ENCODE data around the gene PLCH2.

The PLCH2 gene

DNA sequence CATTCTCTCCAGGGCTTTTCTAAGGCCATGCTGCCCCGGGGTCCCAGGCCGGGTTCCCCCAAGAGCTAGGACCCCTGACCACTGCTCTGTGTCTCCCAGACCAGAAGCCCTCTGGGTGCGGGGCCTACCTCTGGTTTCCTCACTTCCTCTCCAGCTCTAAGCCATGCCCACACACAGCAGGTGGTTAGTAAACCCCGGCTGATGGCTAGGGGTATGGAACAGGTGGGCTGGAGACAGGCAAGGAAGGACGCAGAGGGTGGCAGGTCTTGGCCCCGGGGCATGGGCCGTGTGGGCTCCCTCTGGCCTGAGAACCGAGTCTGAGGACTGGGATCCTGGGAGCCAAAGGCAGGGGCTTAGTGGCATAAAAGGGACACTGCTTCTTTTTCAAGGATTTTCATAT lies 15.9 kb upstream of the PLCH2 start:
- no peak for DNase-seq (ENCODE audit: low read depth)

DNA sequence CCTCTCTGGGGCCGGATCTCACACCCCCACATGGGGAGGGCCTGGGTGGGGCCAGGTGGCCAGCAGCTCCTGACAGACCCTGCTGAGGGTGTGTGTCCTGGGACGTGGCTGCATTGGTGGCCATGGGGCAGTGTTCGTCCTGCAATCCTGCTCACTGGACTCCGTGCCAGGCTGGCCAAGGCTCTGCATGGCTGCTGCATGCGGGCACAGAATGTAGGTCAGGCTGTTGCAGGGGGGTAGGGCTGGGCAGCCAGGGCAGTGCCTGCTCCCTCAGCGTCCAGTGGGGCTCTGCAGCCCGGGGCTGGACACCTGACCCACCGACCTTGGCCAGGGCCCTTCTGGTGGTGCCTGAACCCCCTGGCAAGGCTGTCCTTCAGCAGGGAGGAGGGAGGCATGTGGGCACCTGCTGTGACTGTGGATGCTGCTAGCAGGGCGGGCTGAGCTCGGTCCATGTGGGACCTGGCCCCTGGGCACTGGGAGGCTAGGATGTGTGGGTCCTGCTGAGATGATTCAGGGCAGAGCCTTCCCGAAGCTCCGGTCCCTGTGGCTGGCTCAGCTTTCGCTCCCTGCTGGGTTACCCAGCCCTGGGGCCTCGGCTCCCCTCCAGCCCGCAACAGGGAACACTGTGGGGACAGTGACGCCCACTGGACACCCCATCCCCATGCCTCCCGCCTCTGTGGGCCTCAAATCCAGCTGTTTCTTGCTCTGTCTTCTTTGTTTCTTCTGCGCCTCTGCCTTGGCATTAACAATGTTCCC lies 14.9 kb upstream of the PLCH2 start:
- no peak for DNase-seq (ENCODE audit: low read depth)

DNA sequence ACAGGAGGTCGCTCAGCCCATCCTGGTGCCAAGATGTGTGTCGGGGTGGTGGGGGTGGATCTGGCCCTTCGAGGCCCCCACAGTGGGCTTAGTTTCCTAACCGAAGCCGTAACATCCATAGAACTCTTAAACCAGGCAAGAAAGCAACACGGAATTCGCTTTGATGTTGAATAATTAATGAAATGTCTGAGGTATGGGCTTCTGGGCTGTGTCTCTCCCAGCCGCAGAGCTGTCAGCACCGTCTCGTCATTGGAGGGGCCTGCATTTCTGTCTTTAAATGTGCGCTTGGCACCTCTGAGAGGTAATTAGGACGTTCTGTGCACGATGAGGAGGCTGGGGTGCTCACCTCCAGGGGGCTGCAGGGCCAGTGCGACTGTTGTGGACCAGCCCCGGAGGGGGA lies 13.3 kb upstream of the PLCH2 start:
- no peak for DNase-seq (ENCODE audit: low read depth)

DNA sequence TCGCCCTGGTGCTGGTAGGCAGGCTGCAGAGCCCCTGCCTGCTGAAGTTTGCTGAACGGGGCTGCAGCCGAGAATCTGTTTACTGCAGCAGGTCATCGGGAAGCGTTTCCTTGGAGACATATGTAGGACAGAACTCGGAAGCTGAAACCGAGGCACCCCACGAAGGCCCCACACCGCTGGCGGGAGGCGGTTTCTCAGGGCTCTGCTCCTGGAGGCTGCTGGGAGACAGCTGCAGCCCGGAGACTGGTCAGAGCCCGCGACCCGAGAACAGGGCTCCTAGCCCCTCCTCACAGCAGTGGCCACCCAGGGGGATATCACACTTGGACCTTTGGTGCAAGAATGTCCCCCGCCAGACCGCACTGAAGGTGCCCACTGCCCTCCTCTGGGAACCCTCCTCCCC lies 12.7 kb upstream of the PLCH2 start:
- DNase-seq (ENCODE audit: low read depth): no peak

DNA sequence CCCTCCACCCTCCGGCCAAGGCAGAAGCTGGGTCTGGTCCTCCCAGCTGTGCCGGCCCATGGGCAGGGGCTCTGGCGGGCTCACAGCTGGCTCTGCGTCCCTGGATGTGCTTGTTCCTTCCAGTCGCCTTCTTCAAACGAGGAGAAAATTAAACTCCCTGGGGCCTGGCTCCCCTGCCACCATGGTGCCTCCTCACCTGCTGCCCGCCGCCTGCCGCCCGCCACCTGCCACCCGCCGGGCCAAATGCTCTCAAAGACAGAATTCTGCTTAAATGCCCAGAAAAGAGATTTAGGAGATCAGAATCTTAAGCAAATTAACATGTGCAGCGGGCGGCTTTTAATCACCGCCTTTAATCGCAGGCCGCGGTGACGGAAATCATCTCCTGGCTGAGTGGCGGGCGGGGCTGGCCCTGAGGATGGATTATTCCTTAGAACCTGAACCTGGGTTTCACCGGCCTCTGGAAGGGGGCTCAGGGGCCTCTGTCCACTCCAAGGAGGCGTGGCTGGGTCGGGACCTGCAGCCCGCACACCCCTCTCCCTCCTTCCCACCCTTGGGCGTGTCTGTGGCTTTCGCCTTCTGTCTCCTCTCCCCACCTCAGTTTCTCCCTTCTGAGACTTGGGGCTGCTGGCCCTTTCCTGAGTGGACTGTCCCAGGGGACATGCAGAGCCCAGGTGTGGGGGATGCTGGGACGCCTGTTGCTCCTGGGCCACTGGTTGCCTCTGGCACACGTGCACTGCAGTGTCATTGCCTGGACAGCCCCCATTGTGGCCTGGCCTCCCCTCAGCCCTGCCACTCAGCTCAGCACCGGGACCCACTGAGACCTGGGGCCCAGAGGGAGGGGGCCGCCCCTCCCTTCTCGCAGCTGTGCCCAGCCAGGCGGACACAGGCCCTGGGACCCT lies 10.5 kb upstream of the PLCH2 start:
- DNase-seq (ENCODE audit: low read depth): no peak

DNA sequence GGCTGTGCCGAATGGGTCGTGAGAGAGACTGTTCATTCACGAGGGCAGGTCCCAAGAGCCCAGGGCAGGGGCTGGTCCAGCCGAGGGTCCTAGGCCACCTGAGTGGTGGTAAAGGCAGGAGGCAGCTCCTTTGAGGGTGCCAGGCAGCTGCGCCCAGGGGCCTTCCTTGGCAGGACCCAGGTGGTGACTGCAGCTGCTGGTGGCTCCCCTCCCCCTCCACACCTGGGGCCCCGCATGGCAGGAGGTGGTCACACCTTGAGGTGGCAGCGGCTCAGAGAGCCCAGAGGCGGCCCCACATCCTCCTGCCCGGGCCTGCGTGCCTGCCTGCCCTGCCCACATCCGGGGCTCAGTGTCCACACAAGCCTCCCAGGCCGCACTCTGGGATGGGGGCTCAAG lies 9.8 kb upstream of the PLCH2 start:
- DNase-seq (ENCODE audit: low read depth): no peak

DNA sequence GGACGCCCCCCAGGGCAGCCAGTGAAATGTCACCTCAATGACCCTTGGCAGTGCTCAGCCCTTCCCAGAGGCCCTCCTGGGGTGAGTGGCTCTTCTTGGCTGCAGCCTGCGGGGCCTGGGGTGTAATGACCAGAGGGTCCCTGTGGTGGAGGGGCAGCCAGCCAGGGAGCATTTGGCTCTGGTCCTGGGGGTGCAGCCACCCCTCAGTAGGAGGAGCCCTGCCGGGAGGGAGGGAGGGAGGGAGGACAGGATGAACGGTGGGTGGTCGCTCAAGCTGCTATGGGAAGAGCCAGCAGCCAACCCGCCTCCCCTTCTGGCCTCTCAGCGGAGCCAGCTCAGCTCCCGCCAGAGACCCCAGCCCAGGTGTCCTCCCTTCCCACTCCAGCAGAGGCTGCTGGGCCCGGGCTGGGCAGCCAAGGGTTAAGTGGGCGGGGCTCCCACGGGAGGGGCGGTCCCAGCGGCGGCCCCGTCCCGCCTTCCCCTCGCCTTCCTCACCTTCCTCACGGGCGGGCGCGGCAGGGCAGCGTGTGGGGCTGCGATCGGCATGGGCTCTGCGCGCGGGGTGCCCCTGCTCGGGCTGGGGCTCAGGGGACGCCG lies 9.0 kb upstream of the PLCH2 start:
- no peak for DNase-seq (ENCODE audit: low read depth)

DNA sequence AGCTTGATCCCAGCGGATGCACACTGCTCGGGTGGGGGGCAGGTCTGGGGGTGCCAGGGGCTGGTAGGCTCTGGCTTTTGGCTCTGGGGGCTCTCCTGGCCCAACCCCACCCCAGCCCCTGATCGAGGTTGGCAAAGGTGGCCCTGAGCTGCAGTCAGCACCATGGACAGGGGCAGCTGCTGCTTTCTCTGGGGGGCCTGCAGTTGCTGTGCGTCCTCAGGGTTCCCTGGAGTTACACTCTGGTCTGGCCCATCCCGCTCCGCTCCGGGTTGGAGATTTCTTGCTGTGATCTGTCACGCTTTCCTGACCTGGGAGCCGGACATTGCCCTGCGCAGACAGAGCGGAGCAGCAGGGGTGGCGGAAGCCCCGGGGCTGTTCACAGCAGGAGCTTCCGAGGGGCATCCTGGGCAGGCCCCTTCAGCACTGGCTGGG lies 8.0 kb upstream of the PLCH2 start:
- peak; percentile 18 for DNase-seq (ENCODE audit: low read depth)

DNA sequence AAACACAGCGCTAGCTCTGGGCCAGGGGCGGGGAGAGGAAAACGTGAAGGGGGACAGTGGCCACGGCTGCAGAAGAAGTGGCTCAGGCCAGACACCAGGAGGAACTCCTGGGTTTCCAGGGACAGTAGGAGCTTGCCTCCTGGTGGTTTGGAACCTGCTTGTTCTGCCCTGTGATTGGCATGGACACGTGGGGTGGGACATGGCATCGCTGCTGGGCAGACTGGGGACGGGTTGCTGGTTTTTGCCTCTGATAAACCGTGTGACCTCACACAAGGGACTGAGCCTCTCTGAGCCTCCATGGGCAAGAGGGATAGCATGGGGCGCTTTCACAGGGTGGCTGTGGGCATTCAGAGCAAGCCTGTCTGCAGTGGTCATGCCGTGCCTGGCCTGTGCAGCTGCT lies 7.5 kb upstream of the PLCH2 start:
- no peak for DNase-seq (ENCODE audit: low read depth)

DNA sequence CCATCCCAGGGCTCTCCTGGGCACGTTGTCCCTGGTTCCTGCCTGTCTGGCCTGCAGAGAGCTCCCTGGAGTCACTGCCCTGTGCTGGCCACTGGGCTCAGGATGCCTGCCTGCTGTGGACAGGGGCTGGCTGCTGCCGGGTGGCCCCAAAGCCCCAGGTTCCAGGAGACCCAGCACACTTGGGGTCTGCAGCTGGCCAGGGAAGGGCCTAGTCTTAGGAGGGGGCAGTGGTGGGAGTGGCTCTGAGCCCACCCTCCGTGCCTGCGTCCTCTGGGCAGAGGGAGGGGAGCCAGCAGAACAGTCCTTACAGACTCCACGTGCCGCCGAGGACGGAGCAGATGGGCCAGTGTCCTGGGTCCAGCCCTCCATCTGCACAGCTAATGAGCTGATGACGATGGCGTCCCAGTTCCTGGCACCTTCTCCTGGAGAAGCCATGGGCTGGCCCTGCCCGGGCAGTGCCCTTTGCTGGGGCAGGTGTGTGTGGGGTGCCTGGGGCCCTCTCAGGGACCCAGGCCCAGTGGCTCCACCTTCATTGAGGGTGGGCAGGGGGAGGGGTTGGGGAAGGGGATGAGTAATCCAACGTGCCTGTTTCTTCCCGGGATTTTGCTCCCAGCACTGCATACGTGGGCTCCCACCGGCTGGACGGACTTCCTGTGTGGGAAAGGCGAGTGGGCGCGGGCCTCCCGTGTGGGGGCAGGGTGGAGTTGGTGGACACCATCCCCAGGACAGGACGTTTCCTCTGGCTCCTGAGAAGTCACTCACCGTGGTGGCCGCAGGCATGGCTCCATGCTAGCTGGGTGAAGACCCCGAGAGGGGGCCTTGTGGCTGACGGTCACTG lies 6.8 kb upstream of the PLCH2 start:
- no peak for DNase-seq (ENCODE audit: low read depth)

DNA sequence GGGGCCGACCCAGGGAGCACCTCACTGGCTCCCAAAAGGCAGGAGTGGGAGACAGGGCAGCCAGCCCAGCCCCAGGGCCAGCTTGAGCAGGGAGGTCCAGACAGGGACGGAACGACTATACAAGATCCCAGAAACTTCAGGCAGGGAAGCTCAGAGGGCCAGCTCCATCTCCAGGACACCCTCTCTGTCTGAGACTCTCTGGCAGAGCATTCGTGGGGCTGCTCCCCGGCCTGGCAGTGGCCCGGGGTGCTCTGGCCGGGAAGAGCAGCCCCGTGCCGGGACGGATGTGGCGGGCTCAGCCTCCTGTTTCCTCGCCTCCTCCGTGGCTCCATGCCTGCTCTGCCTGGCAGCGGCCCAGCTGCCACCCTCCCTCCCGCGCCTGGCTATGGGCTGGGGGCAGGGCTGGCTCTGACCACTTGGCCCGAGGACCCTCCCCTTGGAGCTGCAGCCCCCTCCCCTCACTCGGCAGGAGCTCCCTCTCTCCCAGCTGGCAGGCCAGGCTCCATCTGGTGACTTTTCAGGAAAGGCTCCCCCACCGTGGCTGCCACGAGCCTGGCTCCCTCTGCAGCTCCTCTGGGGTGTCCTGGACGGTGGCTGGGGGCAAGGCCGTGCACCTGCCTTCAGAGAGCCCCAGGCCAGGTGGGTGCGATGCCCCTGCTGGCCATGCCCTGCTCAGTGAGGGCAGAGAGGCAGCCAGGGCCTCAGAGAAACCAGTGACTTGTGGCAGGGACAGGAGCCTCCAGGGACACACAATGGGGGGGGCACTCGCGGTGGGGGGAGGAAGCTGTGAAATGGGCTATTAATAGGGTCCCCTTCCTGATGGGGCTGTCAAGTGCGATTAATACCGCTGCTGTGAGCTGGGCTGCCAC lies 5.6 kb upstream of the PLCH2 start:
- no peak for DNase-seq (ENCODE audit: low read depth)

DNA sequence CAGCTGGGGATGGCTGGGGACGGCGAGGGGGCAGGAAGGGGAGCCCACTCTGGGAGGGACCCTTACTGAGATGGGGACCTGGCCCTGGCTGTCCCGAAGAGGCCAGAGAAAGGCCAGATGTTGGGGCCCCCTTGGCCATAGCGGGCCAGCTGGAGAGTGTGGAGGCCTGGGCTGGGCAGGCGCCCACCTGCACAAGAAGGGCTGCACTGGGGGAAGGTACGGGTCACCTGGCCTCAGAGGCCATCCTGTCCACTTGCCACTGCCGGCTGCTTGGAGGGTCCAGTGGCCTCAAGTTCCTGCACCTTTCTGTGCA lies 5.0 kb upstream of the PLCH2 start:
- DNase-seq (ENCODE audit: low read depth): no peak

DNA sequence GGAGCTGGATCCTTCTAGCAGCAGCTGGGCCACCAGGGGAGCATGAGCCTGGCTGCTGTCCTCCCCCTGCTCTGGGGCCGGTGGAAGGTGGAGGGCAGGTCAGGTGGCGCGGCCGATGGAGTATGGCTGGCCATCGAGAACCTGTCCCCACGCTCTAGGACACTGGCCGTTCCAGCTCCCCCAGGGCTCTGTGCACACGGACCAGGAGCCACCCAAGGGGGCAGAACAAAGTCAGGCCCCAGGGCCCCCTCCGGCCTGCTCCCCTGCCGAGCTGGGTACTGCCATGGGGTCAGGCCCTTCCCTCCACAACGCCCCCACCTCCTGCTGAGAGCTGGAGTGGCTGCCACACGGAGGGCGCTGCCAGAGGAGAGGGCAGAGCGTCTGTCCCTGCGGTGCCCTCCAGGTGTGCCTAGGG lies 4.5 kb upstream of the PLCH2 start:
- no peak for DNase-seq (ENCODE audit: low read depth)

DNA sequence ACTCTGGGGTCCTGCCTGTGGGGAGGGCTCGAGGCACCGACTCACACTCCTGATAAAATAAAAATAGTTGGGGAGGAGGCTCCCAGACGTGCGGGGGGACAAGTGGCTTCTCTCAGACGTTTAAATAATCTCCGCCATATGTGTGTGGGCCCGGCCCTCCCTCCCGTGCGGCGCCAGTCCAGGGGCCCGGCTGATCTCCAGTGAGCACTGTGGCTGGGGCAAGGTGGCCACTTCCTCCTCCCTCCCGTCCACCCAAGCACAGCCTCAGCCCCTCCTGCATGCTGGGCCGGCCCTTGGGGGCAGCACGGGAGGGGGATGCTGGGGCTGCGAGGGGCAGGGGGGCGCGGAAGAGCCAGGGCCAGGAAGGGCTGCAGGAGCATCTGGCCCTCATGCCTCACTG lies 4.0 kb upstream of the PLCH2 start:
- DNase-seq (ENCODE audit: low read depth): no peak

DNA sequence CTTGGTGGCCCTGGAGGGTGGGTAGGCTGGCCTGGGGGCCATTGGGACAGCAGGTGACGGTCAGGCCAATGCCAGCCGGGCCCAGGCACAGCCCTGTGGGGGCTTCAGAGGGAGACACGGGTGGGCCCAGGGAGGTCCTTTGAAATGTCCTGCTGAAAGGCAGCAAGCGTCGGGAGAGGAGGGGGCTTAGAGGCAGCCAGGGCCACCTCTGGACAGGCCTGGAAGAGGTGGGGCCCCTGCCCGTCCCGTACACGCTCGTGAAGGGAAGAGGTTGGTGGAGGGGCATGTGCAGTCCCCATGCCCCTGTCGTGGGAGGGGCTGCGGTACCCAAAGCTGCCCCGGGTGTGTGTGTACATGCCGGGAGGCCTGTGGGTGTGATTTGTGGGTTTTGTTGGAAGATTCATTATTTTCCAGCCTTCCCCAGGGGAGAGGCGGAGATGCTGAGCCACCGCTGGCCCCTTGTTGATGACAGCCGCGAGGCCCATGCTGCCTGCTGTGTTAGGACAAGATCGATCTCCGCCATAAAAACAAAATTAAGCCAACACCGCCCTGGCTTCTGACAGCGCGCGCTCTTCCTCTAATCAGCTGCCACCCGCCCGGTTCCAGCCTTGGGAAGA lies 3.4 kb upstream of the PLCH2 start:
- no peak for DNase-seq (ENCODE audit: low read depth)

DNA sequence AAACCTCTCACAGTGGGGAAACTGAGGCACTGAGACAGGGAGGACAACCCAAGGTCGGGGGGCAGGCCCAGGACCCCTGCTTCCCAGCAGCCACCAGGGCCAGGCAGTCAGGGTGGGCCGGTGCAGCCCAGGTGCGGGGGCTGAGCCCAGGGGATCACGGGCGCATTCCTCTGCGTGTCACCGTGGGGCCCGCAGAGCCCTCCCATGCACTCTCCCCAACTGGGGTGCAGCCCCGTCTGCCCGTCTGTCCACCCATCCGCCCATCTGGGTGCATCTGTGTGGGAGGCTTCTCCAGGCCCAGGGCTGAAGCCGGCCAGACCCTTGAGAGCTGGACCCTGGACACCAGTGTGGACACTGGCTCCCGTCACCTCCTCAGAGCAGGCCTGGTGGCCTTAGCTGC lies 2.9 kb upstream of the PLCH2 start:
- no peak for DNase-seq (ENCODE audit: low read depth)

DNA sequence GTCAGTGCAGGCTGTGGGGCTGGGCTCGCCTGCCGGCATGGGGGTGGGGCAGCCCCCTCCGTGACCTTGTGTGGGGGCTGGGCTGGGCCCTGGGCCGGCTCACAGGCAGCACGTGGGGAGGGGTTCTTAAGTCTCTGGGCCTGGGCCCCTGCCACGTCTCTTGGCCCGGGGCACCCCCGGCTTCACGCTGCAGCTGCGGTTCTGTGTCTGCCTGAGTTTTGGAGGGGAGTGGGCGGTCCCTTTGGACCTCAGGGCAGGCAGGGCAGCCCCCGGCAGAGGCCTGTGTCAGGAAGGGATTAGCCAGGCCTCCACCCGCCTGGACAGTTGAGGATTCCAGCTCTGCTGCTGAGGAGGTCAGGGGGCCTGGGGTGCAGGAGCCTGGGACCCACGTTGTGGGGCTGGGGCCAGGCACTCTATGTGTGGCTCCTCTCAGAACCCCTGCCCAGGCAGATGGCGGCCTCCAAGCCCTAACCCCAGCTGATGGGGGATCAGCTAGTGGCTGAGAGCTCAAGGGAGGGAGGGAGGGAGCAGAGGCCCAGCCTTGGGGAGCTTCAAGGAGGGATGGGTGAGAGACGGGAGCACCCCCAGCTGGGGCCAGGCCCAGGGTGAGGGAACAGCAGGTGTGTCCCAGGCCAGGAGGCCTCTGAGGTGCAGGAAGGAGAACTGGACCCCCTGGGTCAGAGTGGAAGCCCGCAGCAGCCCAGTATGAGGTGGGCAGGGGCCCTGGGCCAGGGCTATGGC lies 1.8 kb upstream of the PLCH2 start:
- DNase-seq (ENCODE audit: low read depth): no peak

DNA sequence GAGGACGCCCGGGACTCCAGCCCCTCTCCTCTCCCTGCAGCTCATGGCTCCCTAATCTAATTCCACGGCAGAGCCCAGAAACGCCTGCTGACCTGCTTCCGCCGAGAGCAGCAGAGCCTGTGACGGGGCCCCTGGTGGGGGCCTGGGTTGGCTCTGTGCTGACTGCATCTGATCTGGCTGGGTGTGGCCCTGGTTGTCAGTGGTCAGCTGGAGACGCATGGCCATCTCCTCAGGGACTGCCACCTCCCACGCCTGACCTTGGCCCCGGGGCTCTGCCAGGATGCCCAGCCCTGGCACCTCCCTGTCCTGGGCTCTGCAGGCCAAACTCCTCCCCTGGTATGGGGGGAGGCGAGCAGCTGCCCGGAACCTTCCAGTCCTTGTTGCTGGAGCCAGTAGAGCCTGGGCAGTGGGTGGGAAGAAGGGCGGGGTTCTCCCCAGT lies 1.1 kb upstream of the PLCH2 start:
- no peak for DNase-seq (ENCODE audit: low read depth)

DNA sequence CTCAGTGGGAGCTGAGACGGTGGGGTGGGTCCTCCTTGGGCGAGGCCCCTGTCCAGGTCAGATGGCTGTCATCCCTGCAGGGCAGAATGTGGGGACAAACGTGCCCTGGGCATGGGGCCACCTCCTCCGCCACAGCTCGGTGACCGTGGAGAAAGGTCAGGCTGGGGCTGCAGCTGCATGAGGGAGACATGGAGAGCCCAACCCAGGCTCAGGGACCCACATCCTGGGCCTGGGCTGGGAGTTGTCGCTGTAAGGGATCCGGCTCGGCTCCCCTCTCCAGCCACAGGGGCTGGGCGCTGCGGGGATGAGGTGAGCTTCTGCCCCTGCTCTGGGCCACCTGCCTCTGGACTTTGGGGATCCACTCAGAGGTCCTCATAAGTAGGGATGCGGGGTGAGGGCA lies 518 bp upstream of the PLCH2 start:
- DNase-seq (ENCODE audit: low read depth): no peak

DNA sequence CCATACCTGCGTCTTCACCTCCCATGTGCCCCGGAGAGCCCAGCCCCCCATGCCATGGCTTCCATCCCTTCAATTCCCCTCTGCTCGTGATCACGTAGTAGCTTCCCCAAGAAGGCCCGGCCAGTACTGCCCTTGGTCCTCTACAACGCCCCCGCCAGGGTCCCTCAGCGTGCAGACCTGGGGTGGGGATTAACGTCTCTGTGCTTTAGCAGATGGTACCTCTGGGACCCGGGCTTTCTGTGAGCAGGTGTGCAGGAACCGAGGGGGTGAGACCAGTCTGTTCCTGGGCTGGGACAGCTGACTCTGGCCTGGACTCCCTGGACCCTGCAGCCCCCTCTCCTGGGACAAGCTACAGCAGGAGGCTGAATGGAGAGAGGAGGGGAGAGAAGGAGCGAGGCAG lies 1.2 kb downstream of the PLCH2 start:
- DNase-seq (ENCODE audit: low read depth): no peak
